Keratinocyte (primary cell): Measurements from ENCODE around the gene PEPD. TPM values are rescaled to one million over a fixed set of nuclear protein-coding genes. Genes with fewer than 3 reads are reported as not detected.
A peak's percentile ranks its signal among the peaks of the same experiment; 100 is the strongest.

Source experiments
- DNase-seq: peaks from one replicate; pipeline ENCODE4 v3.0.0-alpha.2; 2011; ENCODE audit warnings: low read depth, missing footprints, low spot score
- FAIRE-seq: peaks from 2 replicates; lab custom pipeline; 2011; peaks lifted over from hg19 to GRCh38; lab: Jason Lieb, UNC
- H2AFZ ChIP-seq: 2 replicates; pipeline ENCODE4 v1.6.0; 2012; ENCODE audit warnings: low read length, control low read depth, inconsistent platforms; ENCODE audit not compliant: control insufficient read depth
- H3K27ac ChIP-seq: 2 replicates; pipeline ENCODE4 v1.5.1; 2011; ENCODE audit warnings: low read length; ENCODE audit not compliant: control insufficient read depth, insufficient read depth
- H3K27me3 ChIP-seq: 3 replicates; pipeline ENCODE4 v1.6.0; 2011; ENCODE audit warnings: low read length; ENCODE audit not compliant: control insufficient read depth, insufficient read depth; ENCODE audit errors: extremely low read depth
- H3K36me3 ChIP-seq, 2 experiments: 2 replicates in 1 of 2; 3 replicates in 1 of 2; pipeline ENCODE4 v1.5.1; 2011; ENCODE audit warnings: low read length in 2 of 2, mild to moderate bottlenecking in 1 of 2; ENCODE audit not compliant: control insufficient read depth in 2 of 2, insufficient read depth in 2 of 2; ENCODE audit errors: extremely low read depth in 1 of 2
- H3K4me1 ChIP-seq: 3 replicates; pipeline ENCODE4 v1.5.1; 2011; ENCODE audit warnings: low read length; ENCODE audit not compliant: control insufficient read depth, insufficient read depth; ENCODE audit errors: extremely low read depth
- H3K4me2 ChIP-seq: 3 replicates; pipeline ENCODE4 v1.6.0; 2011; ENCODE audit warnings: low read depth, low read length; ENCODE audit not compliant: control insufficient read depth, insufficient read depth; ENCODE audit errors: extremely low read depth
- H3K4me3 ChIP-seq, 3 experiments: fragments of 200-600 bp in 1 of 3; sonication (generic) in 1 of 3; 2 replicates in 2 of 3; 3 replicates in 1 of 3; pipeline ENCODE4 v1.5.1; 2011 to 2016; ENCODE audit warnings: low read length in 3 of 3, mild to moderate bottlenecking in 3 of 3, control low read depth in 2 of 3, inconsistent platforms in 1 of 3, low read depth in 1 of 3, mixed read lengths in 1 of 3, mixed run types in 1 of 3, moderate library complexity in 1 of 3; ENCODE audit not compliant: control insufficient read depth in 2 of 3, insufficient read depth in 2 of 3; ENCODE audit errors: extremely low read depth in 1 of 3
- H3K79me2 ChIP-seq: 2 replicates; pipeline ENCODE4 v1.6.0; 2012; ENCODE audit warnings: low read length; ENCODE audit not compliant: control insufficient read depth, insufficient read depth
- H3K9ac ChIP-seq: 3 replicates; pipeline ENCODE4 v1.6.0; 2011; ENCODE audit warnings: low read length; ENCODE audit not compliant: control insufficient read depth, insufficient read depth; ENCODE audit errors: extremely low read depth
- H3K9me1 ChIP-seq: 3 replicates; pipeline ENCODE4 v1.6.0; 2011; ENCODE audit warnings: low read length; ENCODE audit not compliant: control insufficient read depth, insufficient read depth; ENCODE audit errors: extremely low read depth
- H3K9me3 ChIP-seq: 2 replicates; pipeline ENCODE4 v1.5.1; 2012; ENCODE audit warnings: low read depth, low read length; ENCODE audit not compliant: control insufficient read depth
- H4K20me1 ChIP-seq: 3 replicates; pipeline ENCODE4 v1.6.0; 2011; ENCODE audit warnings: low read length; ENCODE audit not compliant: control insufficient read depth, insufficient read depth; ENCODE audit errors: extremely low read depth
- EZH2 ChIP-seq: IDR thresholded peaks from one replicate; pipeline ENCODE4 v1.6.1; 2012; ENCODE audit warnings: inconsistent platforms, mild to moderate bottlenecking, low read length, moderate library complexity
- dilution Hi-C: fragments of 300-500 bp; cut with MboI; formaldehyde crosslinking; loops from one replicate; pipeline ENCODE4 v1.7.0; 2020; ENCODE audit warnings: low sequenced_read_pairs; ENCODE audit not compliant: extremely low pct_ligation_motif_present
- polyA plus RNA-seq, 5 experiments: library from polyadenylated mRNA; depleted of rRNA in 3 of 5; stranded (reverse) in 3 of 5; stranded (forward) in 1 of 5; unstranded in 1 of 5; fragments of >200 nt; gene quantifications; 1 replicate in 1 of 5; 2 replicates in 3 of 5; 3 replicates in 1 of 5; pipeline versions ENCODE4 v1.2.1 to v1.2.3, GENCODE V29; 2011 to 2012; ENCODE audit warnings: missing spikeins in 2 of 5, low read depth in 1 of 5, low replicate concordance in 1 of 5
- TF ChIP-seq, protein P1 (sequence below), 3 experiments: IDR thresholded peaks in 1 of 3; conservative IDR thresholded peaks in 1 of 3; optimal IDR thresholded peaks in 1 of 3; 2 replicates in 2 of 3; 3 replicates in 1 of 3; pipeline versions ENCODE3 to v1.5.1; 2011; ENCODE audit warnings: low read length in 3 of 3, mild to moderate bottlenecking in 3 of 3, moderate library complexity in 2 of 3, control low read depth in 1 of 3, inconsistent platforms in 1 of 3; ENCODE audit not compliant: insufficient read depth in 2 of 3; ENCODE audit errors: extremely low read depth in 1 of 3

The PEPD gene
- polyA plus RNA-seq, 1 donor (not counting 4 experiments of a cell fraction or from before 2014, with no cell fraction given), result 36.9 TPM

DNA sequence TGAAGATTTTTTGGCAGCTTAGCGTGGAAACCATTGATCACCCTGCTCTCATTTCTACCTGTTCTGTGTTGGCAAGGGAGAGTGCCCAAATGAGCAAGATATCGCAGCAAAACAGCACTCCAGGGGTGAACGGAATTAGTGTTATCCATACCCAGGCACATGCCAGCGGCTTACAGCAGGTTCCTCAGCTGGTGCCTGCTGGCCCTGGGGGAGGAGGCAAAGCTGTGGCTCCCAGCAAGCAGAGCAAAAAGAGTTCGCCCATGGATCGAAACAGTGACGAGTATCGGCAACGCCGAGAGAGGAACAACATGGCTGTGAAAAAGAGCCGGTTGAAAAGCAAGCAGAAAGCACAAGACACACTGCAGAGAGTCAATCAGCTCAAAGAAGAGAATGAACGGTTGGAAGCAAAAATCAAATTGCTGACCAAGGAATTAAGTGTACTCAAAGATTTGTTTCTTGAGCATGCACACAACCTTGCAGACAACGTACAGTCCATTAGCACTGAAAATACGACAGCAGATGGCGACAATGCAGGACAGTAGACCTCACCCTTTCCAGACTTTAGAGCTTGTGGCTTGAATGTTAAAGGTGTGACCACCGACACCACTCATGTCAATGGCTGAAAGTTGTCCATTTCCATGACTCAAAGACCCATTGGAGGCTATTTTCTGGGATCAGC is 142.3 kb downstream of the PEPD start:
- peaks cover 93% of the 10 kb centered on the region for H3K79me2 ChIP-seq
- peaks cover 0 to 39% of the 10 kb centered on the region in 2 experiments for H3K36me3 ChIP-seq
- peaks cover 7% of the 10 kb centered on the region for H3K9me1 ChIP-seq
- no peak overlapping the region for H2AFZ ChIP-seq
- no peak overlapping the region for H3K27ac ChIP-seq
- DNase-seq (no peak), FAIRE-seq (no peak)
- H3K9me3 ChIP-seq, result no peaks in the 10 kb centered on the region
- TF ChIP-seq, protein P1, sequence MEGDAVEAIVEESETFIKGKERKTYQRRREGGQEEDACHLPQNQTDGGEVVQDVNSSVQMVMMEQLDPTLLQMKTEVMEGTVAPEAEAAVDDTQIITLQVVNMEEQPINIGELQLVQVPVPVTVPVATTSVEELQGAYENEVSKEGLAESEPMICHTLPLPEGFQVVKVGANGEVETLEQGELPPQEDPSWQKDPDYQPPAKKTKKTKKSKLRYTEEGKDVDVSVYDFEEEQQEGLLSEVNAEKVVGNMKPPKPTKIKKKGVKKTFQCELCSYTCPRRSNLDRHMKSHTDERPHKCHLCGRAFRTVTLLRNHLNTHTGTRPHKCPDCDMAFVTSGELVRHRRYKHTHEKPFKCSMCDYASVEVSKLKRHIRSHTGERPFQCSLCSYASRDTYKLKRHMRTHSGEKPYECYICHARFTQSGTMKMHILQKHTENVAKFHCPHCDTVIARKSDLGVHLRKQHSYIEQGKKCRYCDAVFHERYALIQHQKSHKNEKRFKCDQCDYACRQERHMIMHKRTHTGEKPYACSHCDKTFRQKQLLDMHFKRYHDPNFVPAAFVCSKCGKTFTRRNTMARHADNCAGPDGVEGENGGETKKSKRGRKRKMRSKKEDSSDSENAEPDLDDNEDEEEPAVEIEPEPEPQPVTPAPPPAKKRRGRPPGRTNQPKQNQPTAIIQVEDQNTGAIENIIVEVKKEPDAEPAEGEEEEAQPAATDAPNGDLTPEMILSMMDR (optimal IDR thresholded peaks at IDR 0.05 in 1 of 3, IDR thresholded peaks at IDR 0.05 in 1 of 3, conservative IDR thresholded peaks at IDR 0.05 in 1 of 3; ENCODE audit: extremely low read depth in 1 of 3, insufficient read depth in 2 of 3, low read length in 3 of 3), result peak in 1 of 3 experiments; percentile 29
- TF ChIP-seq EZH2, result no peak
- peak overlapping the region; percentile 15 for H3K4me2 ChIP-seq
- H3K4me3 ChIP-seq, result no peak overlapping the region
- dilution Hi-C loops, result no loop called here
- H3K27me3 ChIP-seq, result no peaks in the 10 kb centered on the region
- peaks cover 41% of the 10 kb centered on the region for H4K20me1 ChIP-seq
- H3K4me1 ChIP-seq, result peaks cover 38% of the 10 kb centered on the region
- H3K9ac ChIP-seq, result no peak overlapping the region

DNA sequence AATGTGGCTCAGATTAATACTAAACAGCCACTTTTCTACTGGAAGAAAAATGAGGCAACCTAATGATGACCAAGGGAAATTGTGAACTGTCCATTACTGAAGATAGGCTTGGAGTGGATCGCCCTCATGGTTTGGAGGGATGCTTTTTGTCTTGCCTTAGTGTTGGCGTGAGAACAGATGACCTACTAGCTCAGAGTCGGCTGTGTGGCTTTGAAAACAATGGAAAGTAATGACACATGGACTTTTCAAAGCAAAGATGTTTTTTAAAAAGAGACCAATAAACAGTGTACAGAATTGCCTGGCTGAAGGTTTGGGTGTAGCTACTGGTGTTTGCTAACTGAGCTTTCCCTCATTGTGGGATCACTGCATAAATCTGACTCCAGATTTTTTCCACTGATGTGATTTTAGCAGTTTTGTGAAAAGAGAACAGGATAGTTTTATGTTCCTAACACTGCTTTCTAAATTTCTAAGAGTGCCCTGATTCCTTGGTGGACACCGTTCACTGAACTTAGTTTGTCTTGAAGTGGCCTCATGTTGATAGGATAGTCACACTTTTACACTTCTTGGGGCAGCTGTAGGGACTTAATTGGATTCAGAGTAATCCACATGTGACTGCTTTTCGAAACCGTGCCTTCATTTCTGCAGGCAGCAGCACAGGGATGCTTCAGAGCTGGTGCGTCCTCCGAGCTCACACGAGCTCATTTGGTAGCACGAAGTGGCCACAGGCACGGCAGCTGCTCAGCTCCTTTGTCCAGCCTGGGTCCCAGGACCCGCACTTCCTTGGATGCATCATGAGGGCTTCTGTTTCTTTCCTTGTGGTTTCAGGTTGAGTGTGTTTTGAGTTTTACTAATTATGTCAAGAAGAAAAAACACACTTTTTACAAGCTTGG is 143.8 kb downstream of the PEPD start:
- Histone ChIP-seq H4K20me1 (peaks cover 33% of the 10 kb centered on the region), H3K9me1 (peaks cover 7% of the 10 kb centered on the region), H3K4me3 (no peak overlapping the region), H3K36me3 (peaks cover 0 to 39% of the 10 kb centered on the region in 2 experiments), H3K9me3 (no peaks in the 10 kb centered on the region), H3K27ac (peak overlapping the region; percentile 96), H3K27me3 (no peaks in the 10 kb centered on the region), H3K79me2 (peaks cover 84% of the 10 kb centered on the region), H3K9ac (peak overlapping the region; percentile 54), H2AFZ (no peak overlapping the region), H3K4me2 (peak overlapping the region; percentile 88), H3K4me1 (peaks cover 38% of the 10 kb centered on the region)
- FAIRE-seq (no peak), DNase-seq (no peak)
- dilution Hi-C loops, result no loop called here
- TF ChIP-seq, protein P1 (optimal IDR thresholded peaks at IDR 0.05 in 1 of 3, IDR thresholded peaks at IDR 0.05 in 1 of 3, conservative IDR thresholded peaks at IDR 0.05 in 1 of 3; ENCODE audit: extremely low read depth in 1 of 3, insufficient read depth in 2 of 3, low read length in 3 of 3), result no peak
- no peak for TF ChIP-seq EZH2
